ENCODE results near the gene HJURP.
"Not testable (repeated sequence)": the region's sequence is repeated elsewhere in the genome, so short reads cannot be mapped to it uniquely, and the experiment has no call there.

The HJURP gene, protein sequence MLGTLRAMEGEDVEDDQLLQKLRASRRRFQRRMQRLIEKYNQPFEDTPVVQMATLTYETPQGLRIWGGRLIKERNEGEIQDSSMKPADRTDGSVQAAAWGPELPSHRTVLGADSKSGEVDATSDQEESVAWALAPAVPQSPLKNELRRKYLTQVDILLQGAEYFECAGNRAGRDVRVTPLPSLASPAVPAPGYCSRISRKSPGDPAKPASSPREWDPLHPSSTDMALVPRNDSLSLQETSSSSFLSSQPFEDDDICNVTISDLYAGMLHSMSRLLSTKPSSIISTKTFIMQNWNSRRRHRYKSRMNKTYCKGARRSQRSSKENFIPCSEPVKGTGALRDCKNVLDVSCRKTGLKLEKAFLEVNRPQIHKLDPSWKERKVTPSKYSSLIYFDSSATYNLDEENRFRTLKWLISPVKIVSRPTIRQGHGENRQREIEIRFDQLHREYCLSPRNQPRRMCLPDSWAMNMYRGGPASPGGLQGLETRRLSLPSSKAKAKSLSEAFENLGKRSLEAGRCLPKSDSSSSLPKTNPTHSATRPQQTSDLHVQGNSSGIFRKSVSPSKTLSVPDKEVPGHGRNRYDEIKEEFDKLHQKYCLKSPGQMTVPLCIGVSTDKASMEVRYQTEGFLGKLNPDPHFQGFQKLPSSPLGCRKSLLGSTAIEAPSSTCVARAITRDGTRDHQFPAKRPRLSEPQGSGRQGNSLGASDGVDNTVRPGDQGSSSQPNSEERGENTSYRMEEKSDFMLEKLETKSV

DNA sequence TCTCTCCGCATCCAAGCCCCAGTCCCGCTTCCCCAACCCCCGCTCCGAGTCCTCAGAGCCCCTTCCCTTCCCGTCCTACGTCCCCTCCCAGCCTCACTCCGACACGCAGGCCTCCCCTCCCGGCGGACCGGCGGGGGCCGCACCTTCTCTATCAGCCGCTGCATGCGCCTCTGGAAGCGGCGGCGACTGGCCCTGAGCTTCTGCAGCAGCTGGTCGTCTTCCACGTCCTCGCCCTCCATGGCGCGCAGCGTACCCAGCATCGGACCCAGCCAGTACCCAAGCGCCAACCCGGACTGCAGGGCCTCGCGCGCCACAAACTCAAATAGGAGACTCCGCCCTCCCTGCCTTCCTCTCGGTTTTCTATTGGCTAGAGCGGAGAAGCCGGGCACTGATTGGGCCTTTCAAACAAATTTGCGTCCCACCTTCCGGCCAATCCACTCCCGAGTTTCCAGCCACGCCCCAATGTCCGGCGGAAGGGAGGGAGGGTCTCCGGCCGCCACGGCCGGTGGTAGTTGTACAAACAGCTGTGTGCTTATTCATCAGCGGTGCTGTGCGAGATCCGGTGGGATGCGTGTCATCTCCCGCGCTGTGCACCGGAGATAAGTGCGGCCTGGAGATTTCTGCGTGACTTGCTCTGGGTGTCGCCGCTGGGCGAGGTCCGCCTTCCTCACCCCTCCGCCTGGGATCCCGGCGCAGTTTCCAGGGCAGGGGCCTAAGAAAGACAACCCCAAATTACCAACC lies at the start of gene HJURP:
TSS of gene HJURP (minus strand) at position 295 of the 741 bp plus-strand sequence. CDS start at position 260, 35 bp downstream.
- peak; percentile 95 for DNase-seq (ENCODE audit: low spot score)

DNA sequence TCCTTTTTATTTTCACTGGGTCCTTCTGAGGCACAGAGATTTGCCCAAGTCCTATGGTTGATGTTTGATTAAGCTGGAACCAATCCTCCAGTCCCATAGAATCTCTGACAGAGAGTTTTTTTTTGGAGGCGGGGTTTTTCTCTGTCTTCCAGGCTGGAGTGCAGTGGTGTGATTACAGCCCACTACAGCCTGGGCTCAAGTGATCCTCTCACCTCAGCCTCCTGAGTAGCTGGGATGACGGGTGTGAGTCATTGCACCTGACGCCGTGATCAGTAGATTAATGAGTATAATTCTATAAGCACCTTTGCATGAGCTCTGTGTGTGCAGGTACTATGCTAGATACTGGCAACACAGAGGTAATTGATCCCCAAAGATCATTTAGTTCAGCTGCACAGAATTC lies 47.5 kb upstream of the HJURP start:
- DNase-seq (ENCODE audit: low spot score), result no peak

DNA sequence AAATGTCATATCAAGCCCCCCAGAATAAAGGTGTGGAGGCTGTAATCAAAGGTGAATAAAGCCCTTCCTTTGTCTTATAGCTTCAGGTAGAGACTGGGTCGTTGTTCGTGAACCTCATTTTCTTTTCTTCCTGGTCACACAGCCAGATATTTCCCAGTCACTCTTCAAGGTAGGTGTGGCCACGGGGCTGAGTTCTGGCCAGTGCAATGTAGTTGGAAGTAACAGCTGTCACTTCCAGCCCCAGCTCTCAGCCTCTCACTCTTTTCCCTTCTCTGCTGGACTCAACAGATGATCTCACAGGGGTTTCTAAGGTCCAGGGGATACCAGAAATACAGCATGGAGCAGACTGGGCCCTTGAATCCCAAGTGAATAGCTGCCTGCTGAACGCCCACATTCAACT lies 47.0 kb upstream of the HJURP start:
- DNase-seq (ENCODE audit: low spot score), result no peak

DNA sequence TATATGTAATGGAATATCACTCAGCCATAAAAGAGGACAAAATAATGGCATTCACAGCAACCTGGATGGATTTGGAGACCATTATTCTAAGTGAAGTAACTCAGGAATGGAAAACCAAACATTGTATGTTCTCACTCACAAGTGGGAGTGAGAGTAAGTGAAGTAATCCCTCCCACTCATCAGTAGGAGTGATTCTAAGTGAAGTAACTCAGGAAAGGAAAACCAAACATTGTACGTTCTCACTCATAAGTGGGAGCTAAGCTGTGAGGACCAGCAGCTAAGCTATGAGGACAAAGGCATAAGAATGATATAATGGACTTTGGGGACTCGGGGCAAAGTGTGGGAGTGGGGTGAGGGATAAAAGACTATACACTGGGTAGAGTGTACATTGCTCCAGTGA lies 41.9 kb upstream of the HJURP start:
- DNase-seq (ENCODE audit: low spot score), result not testable (repeated sequence)

DNA sequence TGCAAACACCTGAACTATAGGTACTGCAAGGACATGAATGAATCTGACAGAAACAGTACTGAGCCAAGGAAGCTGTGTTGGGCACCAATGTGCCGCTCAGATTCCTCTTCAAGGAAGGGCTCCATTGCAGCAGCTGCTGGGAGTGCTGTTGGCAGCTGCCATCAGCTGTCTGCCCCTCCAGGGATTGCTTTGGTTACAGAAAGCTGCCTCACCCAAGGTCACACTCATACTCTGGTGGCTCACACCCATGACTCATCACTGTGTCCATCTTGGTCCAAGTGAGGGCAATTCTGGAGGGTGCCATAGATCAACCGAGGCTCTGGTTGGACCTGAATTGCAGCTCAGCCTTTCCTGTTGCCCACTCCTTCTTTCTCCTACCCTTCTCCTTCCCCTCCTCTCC lies 38.5 kb upstream of the HJURP start:
- no peak for DNase-seq (ENCODE audit: low spot score)

DNA sequence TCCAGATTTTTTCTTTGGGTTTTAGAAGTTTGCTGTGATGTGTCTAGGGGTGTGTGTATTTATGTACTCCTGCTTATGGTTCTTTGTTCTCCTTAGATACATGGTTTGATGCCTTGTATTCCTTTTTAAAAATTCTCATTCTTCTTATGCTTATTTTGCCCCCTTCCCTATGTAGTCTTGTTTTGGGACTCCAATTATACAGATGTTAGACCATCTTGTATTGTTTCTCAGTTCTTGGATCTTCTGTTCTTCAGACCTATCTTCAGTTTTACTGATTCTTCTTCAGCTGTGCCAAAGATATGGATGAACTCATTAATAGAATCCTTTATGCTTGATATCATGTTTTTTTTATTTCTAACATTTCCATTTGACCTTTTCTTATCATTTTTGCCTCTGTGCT lies 28.0 kb upstream of the HJURP start:
- no peak for DNase-seq (ENCODE audit: low spot score)

DNA sequence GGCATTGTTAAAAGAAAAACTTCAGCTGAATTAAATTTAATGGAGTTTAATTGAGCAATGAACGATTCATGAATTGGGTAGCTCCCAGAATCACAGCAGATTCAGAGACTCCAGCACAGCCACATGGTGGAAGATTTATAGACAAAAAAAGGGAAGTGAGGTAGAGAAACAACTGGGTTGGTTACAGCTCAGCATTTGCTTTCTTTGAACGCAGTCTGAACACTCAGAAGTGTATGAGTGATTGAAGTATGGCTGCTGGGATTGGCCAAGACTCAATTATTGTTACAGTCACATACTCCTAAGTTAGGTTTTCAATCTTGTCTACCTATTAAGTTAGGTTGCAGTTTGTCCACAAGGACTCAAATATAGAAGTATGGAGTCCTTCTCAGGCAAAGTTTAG lies 17.8 kb upstream of the HJURP start:
- not testable (repeated sequence) for DNase-seq (ENCODE audit: low spot score)

DNA sequence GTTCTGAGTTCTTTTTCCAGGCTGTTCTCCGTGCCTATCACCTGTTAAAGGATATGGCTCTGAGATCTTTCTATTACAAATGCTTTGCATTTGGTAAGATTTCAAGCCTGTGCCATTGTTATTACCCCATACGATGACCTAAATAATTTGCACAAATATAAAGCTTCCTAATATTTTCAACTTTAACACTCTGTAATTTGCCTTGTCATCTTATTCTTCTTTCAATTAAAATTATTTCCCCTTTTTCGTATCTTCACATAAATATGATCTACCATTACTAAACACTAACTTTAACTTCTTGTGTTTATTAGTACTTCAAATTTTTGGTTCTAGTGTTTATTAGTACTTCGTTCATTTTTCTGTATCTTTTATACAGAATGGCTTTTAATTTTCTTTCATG lies 17.1 kb upstream of the HJURP start:
- DNase-seq (ENCODE audit: low spot score), result no peak

DNA sequence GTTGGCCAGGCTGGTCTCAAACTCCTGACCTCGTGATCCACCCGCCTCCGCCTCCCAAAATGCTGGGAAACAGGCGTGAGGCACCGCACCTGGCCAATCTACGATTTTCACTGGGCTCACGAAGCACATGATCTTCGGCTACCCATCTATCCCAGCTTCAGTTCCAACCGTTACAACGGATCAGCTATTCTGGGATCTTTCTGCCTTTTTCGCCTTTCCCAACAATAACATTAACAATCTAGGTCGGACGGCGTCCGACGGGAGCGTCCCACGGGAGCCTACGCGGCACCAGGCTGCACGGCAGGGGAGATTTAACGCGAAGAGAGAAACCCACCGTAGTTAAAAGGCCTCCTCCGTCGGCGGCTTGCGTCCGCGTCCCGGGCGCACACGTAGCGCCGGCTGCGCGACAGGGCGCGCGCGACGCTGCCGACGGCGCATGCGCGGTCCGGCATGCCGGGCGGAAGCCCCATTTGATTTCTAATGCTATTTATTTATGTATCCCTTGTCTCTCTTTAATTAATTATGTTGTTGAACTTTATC lies 13.7 kb upstream of the HJURP start, which contains the start of gene MSL3B:
TSS of gene MSL3B (minus strand) at position 394 of the 540 bp plus-strand sequence.
- peak; percentile 67 for DNase-seq (ENCODE audit: low spot score)

DNA sequence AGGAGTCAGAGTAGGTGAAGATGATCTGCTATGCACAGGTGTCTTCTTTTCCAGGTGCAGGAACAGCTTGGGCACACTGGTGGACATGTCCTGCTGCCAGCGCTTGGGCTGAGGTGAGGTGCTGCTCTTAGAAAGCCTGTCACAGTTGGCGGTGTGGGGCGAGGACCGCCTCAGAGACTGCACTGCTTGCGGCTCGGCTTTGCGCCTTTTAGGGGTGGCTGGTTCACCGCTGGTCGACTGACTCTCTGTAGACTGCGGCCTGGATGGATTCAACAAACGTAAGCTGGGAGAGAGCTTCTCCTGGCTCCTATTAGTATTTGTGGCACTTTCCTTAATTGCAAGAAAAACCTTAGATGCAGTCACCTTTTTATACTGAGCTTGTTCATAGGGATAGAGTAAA lies 12.1 kb upstream of the HJURP start:
- no peak for DNase-seq (ENCODE audit: low spot score)

DNA sequence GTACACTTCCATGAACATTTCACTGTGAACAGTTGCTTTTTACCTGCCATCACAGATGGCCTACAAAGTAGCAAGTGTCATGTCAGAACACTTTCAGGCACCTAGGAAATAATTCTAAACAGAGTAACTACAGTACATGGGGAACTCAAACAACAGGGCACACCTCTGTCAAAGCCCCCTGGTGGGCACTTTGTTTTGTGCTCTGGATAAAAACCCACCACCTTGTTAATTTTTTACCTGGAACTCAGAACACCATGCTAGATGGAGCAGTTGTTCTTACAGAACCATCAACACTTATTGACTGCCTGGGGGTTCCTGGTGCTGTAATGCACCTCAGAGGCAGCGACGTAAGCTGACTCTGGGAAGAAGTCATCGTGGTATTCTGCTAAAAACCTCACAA lies 11.5 kb upstream of the HJURP start:
- no peak for DNase-seq (ENCODE audit: low spot score)

DNA sequence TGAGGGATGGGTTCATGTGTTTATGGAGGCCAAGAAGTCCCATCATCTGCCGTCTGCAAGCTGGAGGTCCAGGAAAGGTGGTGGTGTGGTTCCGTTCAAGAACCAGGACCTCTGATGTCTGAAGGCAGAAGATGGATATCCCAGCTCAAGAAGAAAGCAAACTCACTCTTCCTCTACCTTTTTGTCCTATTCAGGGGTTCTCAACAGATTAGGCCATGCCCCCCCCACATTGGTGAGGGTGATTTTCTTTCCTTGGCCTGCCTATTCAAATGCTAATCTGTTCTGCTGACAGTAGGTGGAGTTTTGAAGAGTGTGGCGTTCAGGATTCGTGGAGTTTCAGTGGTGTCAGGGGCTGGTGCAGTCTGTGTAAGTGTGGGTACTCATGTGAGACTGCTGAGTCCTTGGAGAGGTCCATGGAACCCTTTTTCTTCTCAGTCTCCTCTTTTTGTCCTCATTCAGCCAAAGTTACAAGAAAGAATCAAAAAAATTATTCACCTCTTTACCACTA lies 8.0 kb upstream of the HJURP start:
- DNase-seq (ENCODE audit: low spot score), result no peak

DNA sequence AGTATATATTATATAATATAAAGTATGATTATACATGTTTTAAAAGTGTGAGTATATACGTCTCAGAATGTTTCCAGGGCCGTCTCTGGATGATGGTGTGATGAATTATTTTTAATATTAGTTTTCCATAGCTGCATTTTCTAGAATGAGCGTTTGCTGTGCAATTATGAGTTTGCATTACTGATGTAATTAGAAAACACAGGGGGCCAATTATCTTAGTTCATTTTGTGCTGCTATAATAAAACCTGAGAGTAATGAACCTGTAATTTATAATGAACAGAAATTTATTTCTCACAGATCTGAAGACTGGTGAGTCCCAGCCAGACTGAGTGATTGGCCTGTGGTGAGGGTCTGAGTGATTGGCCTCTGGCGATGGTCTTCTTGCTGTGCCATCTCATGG lies 4.0 kb upstream of the HJURP start:
- DNase-seq (ENCODE audit: low spot score), result no peak

DNA sequence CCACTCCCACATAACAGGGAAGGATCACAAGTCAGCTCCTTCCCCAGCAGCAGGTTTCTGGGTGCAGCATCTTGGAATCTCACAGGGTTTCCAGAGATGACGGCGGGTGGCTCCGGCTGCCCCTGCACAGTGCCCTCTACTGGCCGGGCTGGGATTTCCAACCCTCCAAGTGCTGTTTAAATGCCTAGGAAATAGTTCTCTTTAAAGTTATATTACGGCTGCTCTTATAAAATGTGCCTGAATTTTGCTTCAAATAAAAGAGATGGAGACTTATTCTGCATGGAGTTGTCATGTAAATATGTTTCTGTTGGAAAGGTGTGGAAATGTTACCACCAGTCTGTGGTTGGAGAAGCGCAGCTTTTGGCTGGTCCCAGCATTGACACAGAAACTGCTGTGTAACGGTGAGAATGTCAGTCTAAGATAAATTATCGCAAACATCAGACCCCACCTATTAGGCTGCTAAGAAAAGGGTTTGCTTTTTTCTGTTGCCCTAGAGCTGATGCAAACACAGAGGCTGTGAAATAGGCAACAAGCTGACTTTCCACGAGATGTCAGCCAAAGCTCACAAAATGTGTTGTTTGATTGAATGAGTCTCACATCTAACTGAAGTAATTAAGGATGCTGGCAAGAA lies 3.3 kb upstream of the HJURP start:
- DNase-seq (ENCODE audit: low spot score), result no peak

DNA sequence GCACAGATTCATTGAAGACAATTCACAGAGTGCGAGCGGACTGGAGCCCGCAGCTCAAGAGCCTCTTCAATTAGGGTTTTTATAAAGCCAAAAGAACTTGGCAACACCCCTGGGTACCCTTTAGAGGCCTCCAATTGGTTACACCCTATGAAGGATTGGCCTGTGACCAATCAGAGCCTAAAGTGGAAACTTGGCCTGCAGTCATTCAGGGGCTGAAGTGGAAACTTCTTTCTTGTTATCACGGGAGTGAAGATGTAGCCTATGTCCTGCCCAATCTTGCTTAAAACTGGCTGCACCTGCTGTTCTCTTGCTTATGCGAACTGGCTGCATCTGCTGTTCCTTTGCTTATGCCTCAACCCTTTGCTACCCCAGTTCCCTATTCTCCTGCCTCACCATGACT lies 1.8 kb upstream of the HJURP start:
- no peak for DNase-seq (ENCODE audit: low spot score)

DNA sequence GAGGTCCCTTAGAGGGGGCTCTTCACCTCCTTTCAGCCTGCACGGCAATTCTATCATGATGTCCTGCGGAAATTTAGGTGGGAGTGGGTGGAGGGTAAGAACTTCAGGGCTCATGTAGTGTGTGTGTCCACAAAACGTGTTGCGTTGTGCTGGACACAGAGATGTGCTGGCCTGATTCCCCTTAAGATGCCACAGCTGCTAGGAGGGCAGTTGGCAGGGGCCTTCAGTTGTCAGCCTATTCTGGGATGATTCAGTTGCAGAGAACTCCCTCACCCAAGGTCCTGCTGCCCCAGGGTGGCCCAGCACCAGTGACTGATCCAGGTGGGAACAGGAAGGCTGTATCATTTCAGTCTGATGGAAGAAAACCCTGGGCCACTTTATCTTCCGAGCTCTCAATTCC lies 1.0 kb upstream of the HJURP start:
- DNase-seq (ENCODE audit: low spot score), result no peak

DNA sequence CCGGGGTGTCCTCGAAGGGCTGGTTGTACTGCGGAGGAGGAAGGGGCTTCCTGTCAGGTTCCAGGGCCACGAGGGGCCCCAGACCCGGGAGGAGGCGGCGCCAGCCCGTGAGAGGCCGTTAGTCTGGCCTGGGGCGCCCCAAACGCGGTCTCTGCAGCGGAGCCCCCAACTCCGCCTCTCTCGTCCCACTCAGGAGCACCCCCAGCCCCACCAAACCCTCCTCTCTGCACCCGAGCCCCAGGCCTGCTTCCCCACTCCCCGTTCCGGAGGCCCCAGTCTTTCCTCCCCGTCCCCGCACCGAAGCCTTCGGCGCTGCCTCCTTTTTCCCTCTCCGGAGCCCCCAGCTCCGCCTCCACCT lies 473 bp downstream of the HJURP start:
- DNase-seq (ENCODE audit: low spot score), result no peak

DNA sequence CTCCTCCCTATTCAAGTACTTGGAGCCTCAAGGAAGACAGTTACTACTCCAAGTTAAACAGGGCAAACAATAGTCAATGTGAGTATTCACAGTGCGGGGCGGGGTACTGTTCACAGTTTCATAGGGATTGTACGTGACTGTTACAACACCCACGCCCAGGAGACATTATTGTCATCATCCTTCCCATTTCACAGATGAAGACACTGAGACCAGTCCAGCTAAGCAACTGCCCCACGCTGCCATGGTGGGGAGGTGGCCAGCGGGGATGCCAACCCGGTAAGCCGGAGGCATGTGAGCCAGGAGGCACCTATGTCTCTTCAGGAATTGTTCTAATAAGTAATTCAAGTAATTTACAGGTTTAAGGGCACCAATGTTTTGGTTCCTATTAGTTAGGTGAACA lies 982 bp downstream of the HJURP start:
- DNase-seq (ENCODE audit: low spot score), result no peak

DNA sequence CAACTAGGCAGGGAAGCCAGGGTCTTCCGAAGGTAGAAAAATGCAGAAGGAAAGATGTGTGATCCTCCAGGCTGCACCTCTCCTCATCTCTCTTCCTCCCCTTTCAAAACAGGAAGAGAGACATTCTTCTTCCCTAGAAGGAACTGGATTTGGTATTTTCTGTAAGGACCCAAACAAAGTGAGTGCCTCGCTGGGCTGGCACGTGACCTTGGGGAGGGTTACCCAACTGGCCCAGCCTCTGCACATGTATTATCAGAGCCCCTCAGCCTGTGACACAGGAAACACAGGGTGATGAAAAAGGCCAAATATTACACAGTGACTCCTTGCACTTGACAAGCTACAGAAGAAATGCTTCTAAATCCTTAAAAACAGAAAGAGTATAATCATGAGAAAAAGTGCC lies 2.3 kb downstream of the HJURP start:
- no peak for DNase-seq (ENCODE audit: low spot score)

DNA sequence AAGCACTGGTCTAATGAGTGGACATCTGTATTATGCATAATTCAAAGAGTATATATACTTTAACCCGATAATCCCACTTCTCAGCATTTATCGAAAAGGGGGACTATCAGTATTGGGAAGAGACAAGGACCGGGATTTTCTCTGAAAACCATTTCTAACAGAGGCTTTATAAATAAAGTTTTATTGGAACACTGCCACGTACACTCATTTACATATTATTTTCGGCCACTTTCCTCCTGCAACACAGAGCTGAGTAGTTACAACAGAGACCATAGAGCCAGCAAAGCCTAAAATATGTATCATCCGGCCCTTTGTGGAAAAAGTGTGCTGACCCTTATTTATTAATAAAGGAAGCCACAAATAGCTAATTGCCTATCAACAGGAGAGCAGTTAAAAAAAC lies 3.2 kb downstream of the HJURP start:
- DNase-seq (ENCODE audit: low spot score), result no peak

DNA sequence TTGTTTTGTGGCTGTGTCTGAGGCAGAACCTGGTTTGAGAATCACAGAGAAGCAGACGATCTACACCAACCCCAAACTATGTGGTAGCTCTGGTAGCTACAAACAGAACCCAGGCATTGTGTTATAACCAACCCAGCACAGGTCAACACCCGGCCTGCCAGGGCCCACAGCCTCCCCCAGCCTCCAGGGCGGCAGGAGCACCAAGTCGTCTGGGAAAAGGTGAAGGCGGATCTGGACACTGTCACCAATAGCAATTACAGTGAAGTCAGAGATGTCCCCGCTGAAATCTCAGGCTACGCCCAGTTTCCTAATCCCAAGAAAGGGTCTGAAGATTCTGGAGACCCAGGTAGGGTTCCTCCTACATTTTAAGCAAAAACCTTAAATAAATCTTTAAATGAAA lies 3.6 kb downstream of the HJURP start:
- no peak for DNase-seq (ENCODE audit: low spot score)

Measured in ecto neural progenitor cell (in vitro differentiated cells).